K562 (cell line): ENCODE data around the gene PCBD2. TPM values are rescaled to one million over a fixed set of nuclear protein-coding genes. Genes with fewer than 3 reads are reported as not detected.

Experiments used
- ATAC-seq: fragments of 200-7000 bp; cut with Tn5 transposase; 3 replicates; pipeline ENCODE4 v1.9.1; 2020; ENCODE audit warnings: moderate library complexity
- BruUV-seq: library from RNA; stranded (reverse); fragments of 400-500 nt; replicated peaks from 2 replicates; lab custom pipeline; 2021; lab: Mats Ljungman, UMichigan
- CTCF ChIA-PET: fragments of 300-600 bp; formaldehyde crosslinking; extraction: SDS; loops from one replicate; lab custom pipeline; 2021; ENCODE audit warnings: low intra/inter-chr PET ratio; lab: Yijun Ruan, JAX
- POLR2A ChIA-PET: fragments of 300-600, 350-650 bp; sonication (Branson Sonifier 250); formaldehyde crosslinking; extraction: SDS; loops from one replicate; lab custom pipeline; 2021; ENCODE audit warnings: antibody characterized with exemption, inconsistent platforms; lab: Yijun Ruan, JAX
- DNase-seq, 4 experiments: peaks; one replicate each; pipeline versions ENCODE4 v3.0.0 to v3.0.0-alpha.2; 2011 to 2018; ENCODE audit warnings: low spot score in 3 of 4, mixed read lengths in 3 of 4; ENCODE audit errors: extremely low read depth in 1 of 4
- FAIRE-seq: peaks from 2 replicates; lab custom pipeline; 2011; peaks lifted over from hg19 to GRCh38; lab: Jason Lieb, UNC
- H2AFZ ChIP-seq: 2 replicates; pipeline ENCODE4 v1.6.0; 2011; ENCODE audit warnings: low read depth, low read length, control low read depth, inconsistent platforms
- H3K27ac ChIP-seq: fragments of 200-600 bp; 3 replicates; pipeline ENCODE4 v1.8.0; 2011; ENCODE audit warnings: low read depth, mild to moderate bottlenecking, control low read depth, inconsistent platforms, low read length, moderate library complexity, mixed read lengths; ENCODE audit errors: extremely low read depth
- H3K27me3 ChIP-seq, 2 experiments: fragments of 300-600 bp in 1 of 2; 2 replicates in 1 of 2; 3 replicates in 1 of 2; pipeline versions ENCODE4 v1.6.0 to v1.8.0; 2011; ENCODE audit warnings: inconsistent platforms in 2 of 2, low read length in 2 of 2, mild to moderate bottlenecking in 1 of 2, mixed read lengths in 1 of 2, moderate library complexity in 1 of 2; ENCODE audit not compliant: control insufficient read depth in 2 of 2, insufficient read depth in 2 of 2
- H3K36me3 ChIP-seq: fragments of 300-600 bp; 3 replicates; pipeline ENCODE4 v1.8.0; 2011; ENCODE audit warnings: mild to moderate bottlenecking, low read length, inconsistent platforms; ENCODE audit not compliant: control insufficient read depth, insufficient read depth
- H3K4me1 ChIP-seq, 2 experiments: fragments of 200-600 bp in 1 of 2; replicated peaks in 1 of 2; 2 replicates in 1 of 2; 3 replicates in 1 of 2; pipeline versions ENCODE4 v1.5.1 to v1.8.0; 2011; ENCODE audit warnings: inconsistent platforms in 2 of 2, low read length in 2 of 2, mild to moderate bottlenecking in 1 of 2, mixed read lengths in 1 of 2, moderate library complexity in 1 of 2; ENCODE audit not compliant: control insufficient read depth in 2 of 2, insufficient read depth in 2 of 2
- H3K4me2 ChIP-seq: 2 replicates; pipeline ENCODE4 v1.6.1; 2011; ENCODE audit warnings: low read length, control low read depth, inconsistent platforms, mixed read lengths; ENCODE audit not compliant: insufficient read depth
- H3K4me3 ChIP-seq: fragments of 200-600 bp; sonication (generic), shearing (Covaris generic); 2 replicates; pipeline ENCODE4 v1.5.1; 2016; ENCODE audit warnings: control low read depth, inconsistent platforms
- H3K79me2 ChIP-seq: fragments of 200-600 bp; 3 replicates; pipeline ENCODE4 v1.8.0; 2011; ENCODE audit warnings: low read length, inconsistent platforms; ENCODE audit not compliant: control insufficient read depth, insufficient read depth
- H3K9ac ChIP-seq, 2 experiments: 2 replicates each; pipeline versions ENCODE4 v1.6.0 to v1.6.1; 2011; ENCODE audit warnings: low read depth in 2 of 2, low read length in 2 of 2, control low read depth in 1 of 2, inconsistent platforms in 1 of 2, mild to moderate bottlenecking in 1 of 2, mixed read lengths in 1 of 2; ENCODE audit not compliant: insufficient read depth in 1 of 2
- H3K9me1 ChIP-seq: one replicate; pipeline ENCODE4 v1.6.0; 2011; ENCODE audit warnings: inconsistent platforms, mild to moderate bottlenecking, low read length, moderate library complexity; ENCODE audit not compliant: control insufficient read depth, insufficient read depth
- H3K9me3 ChIP-seq: replicated peaks from 2 replicates; pipeline ENCODE4 v1.5.1; 2011; ENCODE audit warnings: low read depth, low read length, inconsistent platforms; ENCODE audit not compliant: control insufficient read depth, insufficient read depth
- H4K20me1 ChIP-seq: replicated peaks from 2 replicates; pipeline ENCODE4 v1.6.1; 2011; ENCODE audit warnings: low read length, inconsistent platforms, mixed read lengths; ENCODE audit not compliant: control insufficient read depth, insufficient read depth
- CEBPB ChIP-seq: fragments of 450-650 bp; IDR thresholded peaks from 2 replicates; pipeline ENCODE4 v1.6.1; 2016; ENCODE audit warnings: missing genetic modification characterization, missing compliant biosample characterization
- CEBPG ChIP-seq, 3 experiments: fragments of 200-800 bp in 1 of 3; sonication (Bioruptor generic) in 1 of 3; sonication (generic) in 1 of 3; formaldehyde crosslinking in 1 of 3; IDR thresholded peaks in 2 of 3; conservative IDR thresholded peaks in 1 of 3; 2 replicates each; pipeline versions ENCODE4 v1.6.1 to v1.8.0; 2016 to 2022; ENCODE audit warnings: missing compliant biosample characterization in 2 of 3, missing genetic modification characterization in 2 of 3, mild to moderate bottlenecking in 1 of 3, missing genetic modification reagents in 1 of 3
- ESRRA ChIP-seq: fragments of 450-650 bp; IDR thresholded peaks from 2 replicates; pipeline ENCODE4 v1.6.1; 2014; ENCODE audit warnings: low read depth, mild to moderate bottlenecking, moderate library complexity, borderline replicate concordance
- LARP7 ChIP-seq: fragments of 450-650 bp; IDR thresholded peaks from 2 replicates; pipeline ENCODE4 v1.6.1; 2016
- PHF20 ChIP-seq: fragments of 450-650 bp; IDR thresholded peaks from 2 replicates; pipeline ENCODE4 v1.6.1; 2018; ENCODE audit not compliant: partially characterized antibody
- POLR3G ChIP-seq: IDR thresholded peaks from 2 replicates; pipeline ENCODE4 v1.6.1; 2011; ENCODE audit not compliant: insufficient read length, insufficient replicate concordance; ENCODE audit errors: extremely low read depth
- RFX5 ChIP-seq: IDR thresholded peaks from 2 replicates; pipeline ENCODE4 v1.6.1; 2011; ENCODE audit warnings: low read depth, mild to moderate bottlenecking, improper control_type of control experiment, low read length
- SMAD4 ChIP-seq: fragments of 250-450 bp; sonication (Bioruptor Pico); conservative IDR thresholded peaks from 2 replicates; pipeline ENCODE4 v1.8.0; 2021; ENCODE audit warnings: inconsistent platforms, mild to moderate bottlenecking, moderate library complexity
- TAF1 ChIP-seq: IDR thresholded peaks from 2 replicates; pipeline ENCODE4 v1.6.1; 2011; ENCODE audit warnings: mild to moderate bottlenecking, low read length, moderate library complexity; ENCODE audit not compliant: insufficient read depth, control insufficient read depth, severe bottlenecking; ENCODE audit errors: extremely low read depth
- TAF15 ChIP-seq: fragments of 200-400 bp; formaldehyde crosslinking; IDR thresholded peaks from 2 replicates; pipeline ENCODE4 v1.6.1; 2017; ENCODE audit warnings: mild to moderate bottlenecking, low read depth, low read length, moderate library complexity
- ZFPM2 ChIP-seq: fragments of 250-450 bp; sonication (Bioruptor Pico); IDR thresholded peaks from 2 replicates; pipeline ENCODE4 v1.5.1; 2022; ENCODE audit warnings: mild to moderate bottlenecking
- ZFX ChIP-seq: sonication (generic); formaldehyde crosslinking; IDR thresholded peaks from 2 replicates; pipeline ENCODE4 v1.8.0; 2022; ENCODE audit warnings: mild to moderate bottlenecking, missing genetic modification reagents, moderate library complexity
- ZNF143 ChIP-seq: sonication (generic); formaldehyde crosslinking; IDR thresholded peaks from 2 replicates; pipeline ENCODE4 v1.9.0; 2022; ENCODE audit warnings: mild to moderate bottlenecking, missing genetic modification reagents
- WGBS: fragments of 100-300 bp; shearing (Covaris generic); methylation state at CpG from one replicate; pipeline ENCODE4 v1.1.6; 2016; ENCODE audit warnings: low coverage, mixed read lengths; ENCODE audit not compliant: insufficient coverage; ENCODE audit errors: missing lambda C conversion rate; 5-methylcytosine and 5-hydroxymethylcytosine counted together
- in situ Hi-C: fragments of 300-500 bp; cut with MboI; formaldehyde crosslinking; loops from 4 replicates; pipeline ENCODE4 v1.15.0; 2018; ENCODE audit warnings: inconsistent platforms, mixed read lengths
- intact Hi-C: fragments of 100-400 bp; cut with micrococcal nuclease; formaldehyde crosslinking; loops from 2 replicates; pipeline ENCODE4 v1.14.2; 2022
- polyA plus RNA-seq, 8 experiments: library from polyadenylated mRNA; depleted of rRNA in 4 of 8; stranded (reverse) in 5 of 8; unstranded in 3 of 8; fragments of >200 nt; fragmentation: Nextera tagmentation in 2 of 8; fragmentation: Illumina TruSeq in 1 of 8; extraction: Ambion mirVana in 2 of 8; extraction: Trizol in 1 of 8; gene quantifications; 2 replicates each; pipeline versions ENCODE4 v1.2.1 to v1.2.3, GENCODE V29; 2011 to 2014; ENCODE audit warnings: inconsistent platforms in 1 of 8, missing spikeins in 1 of 8
- total RNA-seq, 7 experiments: library from RNA; depleted of rRNA in 6 of 7; stranded (reverse); fragments of >200 nt in 6 of 7; fragmentation: Illumina TruSeq in 2 of 7; extraction: Trizol in 2 of 7; gene quantifications; 2 replicates each; pipeline versions ENCODE4 v1.2.1 to v1.2.3, GENCODE V29; 2011 to 2021; ENCODE audit warnings: low replicate concordance in 1 of 7

Gene PCBD2
- total and polyA plus RNA-seq, 9 of the 15 experiments (the other 6 are each of a cell fraction or from before 2014, with no cell fraction given), result 5.2 to 13.8 (median 7.8) TPM

DNA sequence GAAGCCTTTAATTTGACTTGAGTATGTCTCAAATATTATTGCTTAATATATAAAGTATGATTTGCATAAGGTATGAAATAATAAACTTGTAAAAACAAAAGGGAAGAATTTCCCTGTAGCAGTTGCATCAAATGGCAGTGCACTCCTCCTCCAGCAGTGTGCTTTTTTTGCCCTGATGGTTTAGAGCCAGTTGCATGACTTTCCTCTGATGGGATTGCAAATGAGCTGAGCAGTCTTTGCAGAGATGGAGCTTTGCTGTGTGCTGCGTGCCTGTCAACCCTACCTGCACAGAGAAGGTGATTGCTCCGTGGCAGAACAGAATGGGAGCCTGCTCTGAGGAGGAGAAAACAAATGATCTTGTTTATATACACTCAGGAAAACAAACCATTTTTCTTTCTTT lies 40.1 kb downstream of the PCBD2 start:
- FAIRE-seq (no peak), DNase-seq (no peak), ATAC-seq (no peak)
- no TSS peak for BruUV-seq
- TF ChIP-seq PHF20 (no peak), ZNF143 (CRISPR knock-in tag) (no peak), ZFPM2 (no peak), ZFX (CRISPR knock-in tag) (no peak), LARP7 (no peak), ESRRA (no peak), SMAD4 (CRISPR knock-in tag) (no peak), CEBPG (CRISPR knock-in tag; IDR thresholded peaks at IDR 0.05) (no peak), CEBPG (tag; conservative IDR thresholded peaks at IDR 0.05 in 1 of 2, IDR thresholded peaks at IDR 0.05 in 1 of 2) (0 out of 4 replicates have a peak, but pooled peaks of 1 of the 2 experiments have one; percentile 29), POLR3G (no peak), CEBPB (tag) (peak; percentile 30; the same call in 1 of the 2 replicates), TAF15 (no peak), TAF1 (no peak), RFX5 (no peak)
- Histone ChIP-seq H3K79me2 (no peaks in the 10 kb centered on the region), H3K4me3 (no peak overlapping the region), H3K9me1 (no peaks in the 10 kb centered on the region), H3K36me3 (no peaks in the 10 kb centered on the region), H2AFZ (no peak overlapping the region), H3K4me1 (no peaks in the 10 kb centered on the region), H3K4me2 (no peak overlapping the region), H3K27me3 (no peaks in the 10 kb centered on the region), H3K9me3 (no peaks in the 10 kb centered on the region), H3K27ac (no peak overlapping the region), H4K20me1 (no peaks in the 10 kb centered on the region), H3K9ac (no peak overlapping the region)
- intact Hi-C loops (no loop called here), in situ Hi-C loops (no loop called here)
- 68% methylated on average over 2 of the region's 2 CpGs for WGBS
- POLR2A ChIA-PET, result interaction anchor here (1.3 kb wide), 1 partner anchor 9 kb away, joined by 3 read pairs; no protein-coding TSS in a partner anchor
- CTCF ChIA-PET, result no interaction called here
